Activated naive CD8-positive, alpha-beta T cell treated with anti-CD3 and anti-CD28 coated beads, Interleukin-2, amount 50 U/mL, for 16 hours (primary cell): ENCODE data around the gene TSPAN13.

Experiments used
- DNase-seq: peaks from one replicate; pipeline ENCODE4 v3.0.0-alpha.2; 2020; ENCODE audit warnings: low read depth, low spot score

TSPAN13 gene

DNA sequence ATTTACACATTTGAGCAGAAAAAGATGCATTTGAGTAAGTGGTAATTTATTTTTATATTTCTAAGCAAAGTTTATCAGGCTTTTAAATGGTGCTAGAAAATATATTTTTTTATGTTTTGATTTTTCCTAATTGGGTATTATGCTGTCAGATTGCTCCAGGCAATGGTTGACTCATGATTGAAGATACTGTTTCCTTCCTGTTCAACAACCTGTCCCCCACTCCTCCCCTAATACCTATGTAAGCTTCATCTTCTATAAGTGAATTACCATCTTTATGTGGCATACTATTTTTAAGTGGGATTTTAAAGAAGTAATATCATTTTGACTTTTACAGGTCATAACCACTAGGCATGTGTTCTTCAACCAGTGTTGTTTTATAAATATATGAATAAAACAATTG, 21.4 kb downstream of the TSPAN13 start:
- DNase-seq, result no peak

- DNase-seq, result no peak
Measured at GRCh38 chr7:16776053-16776452, 22.5 kb downstream of the TSPAN13 start.

DNA sequence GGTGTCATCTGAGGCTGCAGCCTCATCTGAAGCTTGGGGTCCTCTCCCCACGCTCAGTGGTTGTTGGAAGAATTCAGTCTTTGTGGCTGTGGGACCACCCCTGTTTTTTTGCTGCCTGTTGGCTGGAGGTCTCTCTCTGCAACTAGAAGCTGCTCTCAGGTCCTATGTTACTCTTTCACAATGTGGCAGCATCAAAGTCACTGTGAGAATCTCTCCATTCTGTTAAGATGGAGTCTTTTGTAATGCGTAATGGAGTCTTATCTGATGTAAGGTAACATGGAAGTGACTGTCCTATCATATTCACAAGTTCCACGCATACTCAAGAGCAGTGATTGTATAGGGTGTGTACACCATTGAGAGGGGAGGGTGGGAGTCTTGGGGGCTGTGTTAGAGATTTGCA, 24.9 kb downstream of the TSPAN13 start:
- DNase-seq, result no peak

DNA sequence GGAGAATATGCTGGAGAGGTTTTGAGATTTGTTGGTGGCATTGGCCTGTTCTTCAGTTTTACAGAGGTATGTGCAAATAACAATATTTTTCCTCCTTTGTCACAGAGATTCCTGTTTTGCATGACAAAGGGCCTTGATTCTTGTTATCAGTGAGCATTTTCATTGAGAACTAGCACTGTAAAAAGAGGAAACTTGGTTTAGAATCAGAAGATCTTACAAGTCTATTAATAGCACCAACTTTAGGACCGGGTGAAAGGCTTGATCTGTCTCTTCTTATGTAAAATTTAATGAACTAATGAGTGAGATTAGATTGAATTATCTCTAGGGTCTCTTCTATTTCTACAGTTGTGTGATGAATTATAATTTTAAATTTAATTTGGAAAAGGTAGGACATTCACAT, 25.5 kb downstream of the TSPAN13 start:
- DNase-seq, result no peak

- no peak for DNase-seq
Measured at GRCh38 chr7:16780596-16780995, 27.0 kb downstream of the TSPAN13 start.

- DNase-seq, result no peak
Measured at GRCh38 chr7:16785321-16785720, 31.8 kb downstream of the TSPAN13 start.

- no peak for DNase-seq
Measured at GRCh38 chr7:16785846-16786245, 32.3 kb downstream of the TSPAN13 start.

GRCh38 chr7:16786257-16786656, 32.7 kb downstream of the TSPAN13 start:
- DNase-seq, result no peak

DNA sequence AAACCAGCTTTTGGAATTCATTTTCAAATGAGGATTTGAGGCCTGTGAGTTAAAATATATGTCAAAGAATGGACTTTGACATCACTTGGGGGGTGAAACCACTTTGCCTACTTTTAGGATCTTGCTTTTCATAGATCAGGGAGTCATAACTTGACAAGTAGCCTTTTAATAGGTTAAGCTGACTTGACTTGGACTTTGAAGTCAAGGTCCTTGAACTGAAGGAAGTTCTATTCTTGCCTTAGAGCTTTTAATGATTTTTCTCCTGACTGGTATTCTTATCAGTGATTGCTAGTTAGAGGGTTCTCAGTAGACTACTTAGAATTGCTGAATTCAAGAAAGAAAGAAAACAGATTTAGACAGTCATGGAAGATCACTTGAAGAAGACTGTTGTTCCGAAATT, 33.6 kb downstream of the TSPAN13 start:
- DNase-seq, result no peak

- no peak for DNase-seq
Measured at GRCh38 chr7:16791071-16791470, 37.5 kb downstream of the TSPAN13 start.

GRCh38 chr7:16791905-16792698, 38.5 kb downstream of the TSPAN13 start:
- no peak for DNase-seq

DNA sequence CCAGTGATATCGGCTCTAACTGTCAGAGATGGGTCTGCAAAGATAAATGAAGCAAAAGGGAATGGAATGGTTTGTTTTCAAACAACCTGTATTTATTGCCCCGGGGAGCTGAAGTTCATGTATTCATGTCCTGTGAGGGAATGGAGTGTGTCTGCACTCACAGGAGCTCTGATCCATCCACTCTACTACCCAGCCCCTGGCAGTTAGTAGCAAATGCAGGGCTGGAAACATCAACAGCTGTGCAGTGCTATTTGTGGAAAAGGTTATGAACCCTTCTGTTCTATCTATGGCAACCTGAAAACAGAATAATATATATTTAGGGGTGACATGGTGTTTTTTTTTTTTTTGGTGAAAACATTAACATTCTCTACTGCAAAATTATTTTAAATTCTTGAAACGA, 41.4 kb downstream of the TSPAN13 start:
- DNase-seq, result no peak

- DNase-seq, result no peak
Measured at GRCh38 chr7:16795624-16796023, 42.1 kb downstream of the TSPAN13 start.

DNA sequence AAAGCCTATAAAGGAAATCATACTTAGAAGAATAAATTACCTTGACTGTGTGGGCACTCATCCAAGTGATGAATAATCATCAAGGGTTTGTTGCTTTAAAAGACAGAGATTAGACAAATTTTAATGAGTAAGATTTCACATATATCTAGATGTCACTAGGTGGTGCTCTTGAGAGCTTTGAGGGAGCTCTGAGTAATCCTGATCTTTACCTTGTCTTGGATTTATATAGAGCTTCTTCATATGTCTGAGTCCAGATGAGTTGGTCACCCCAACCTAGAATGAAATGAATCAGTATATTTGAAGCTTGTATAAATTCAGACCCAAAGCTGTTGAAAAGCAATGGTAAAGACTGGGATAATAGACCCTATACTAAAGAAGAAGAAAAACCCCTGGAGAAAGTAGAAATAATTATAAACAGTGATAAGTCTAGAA, 47.6 kb downstream of the TSPAN13 start:
- no peak for DNase-seq

GRCh38 chr7:16801579-16801978, 48.0 kb downstream of the TSPAN13 start:
- DNase-seq, result no peak

GRCh38 chr7:16803125-16803524, 49.6 kb downstream of the TSPAN13 start:
- DNase-seq, result no peak

DNA sequence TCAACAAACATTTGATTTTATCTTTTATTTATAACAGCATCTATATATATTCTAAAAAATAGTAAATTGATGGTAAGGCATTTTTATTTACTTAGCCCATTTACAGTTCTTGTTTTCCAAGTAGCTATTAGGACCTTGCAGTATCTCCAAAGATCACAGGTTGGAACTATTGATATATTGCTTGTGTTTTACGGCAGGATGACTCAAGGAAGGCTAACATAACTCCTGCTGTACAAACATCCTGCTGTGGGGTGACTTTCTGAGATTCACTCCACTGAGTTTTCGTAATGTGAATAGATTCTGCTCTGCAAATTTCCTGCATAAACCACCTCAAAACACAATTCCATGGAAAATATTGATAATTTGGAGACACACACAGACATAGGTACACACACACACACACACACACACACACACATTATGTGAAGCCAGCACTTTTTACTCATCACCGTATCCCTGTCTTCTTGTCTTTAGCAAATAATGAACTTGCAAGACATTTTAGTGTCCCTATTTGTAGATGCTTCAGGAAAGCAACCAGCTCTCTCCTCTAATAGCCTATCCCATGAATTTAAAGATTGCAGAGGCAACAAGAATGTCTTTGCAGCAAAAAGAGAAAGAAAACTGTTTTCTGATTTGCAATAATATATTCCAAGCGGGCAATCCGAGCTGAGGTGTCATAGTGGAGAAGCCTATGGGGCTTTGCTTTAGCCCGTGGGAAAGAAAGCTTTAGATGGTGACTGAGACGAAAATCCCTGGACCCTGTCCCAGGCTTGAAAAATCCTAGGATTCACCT, 50.5 kb downstream of the TSPAN13 start:
- no peak for DNase-seq

DNA sequence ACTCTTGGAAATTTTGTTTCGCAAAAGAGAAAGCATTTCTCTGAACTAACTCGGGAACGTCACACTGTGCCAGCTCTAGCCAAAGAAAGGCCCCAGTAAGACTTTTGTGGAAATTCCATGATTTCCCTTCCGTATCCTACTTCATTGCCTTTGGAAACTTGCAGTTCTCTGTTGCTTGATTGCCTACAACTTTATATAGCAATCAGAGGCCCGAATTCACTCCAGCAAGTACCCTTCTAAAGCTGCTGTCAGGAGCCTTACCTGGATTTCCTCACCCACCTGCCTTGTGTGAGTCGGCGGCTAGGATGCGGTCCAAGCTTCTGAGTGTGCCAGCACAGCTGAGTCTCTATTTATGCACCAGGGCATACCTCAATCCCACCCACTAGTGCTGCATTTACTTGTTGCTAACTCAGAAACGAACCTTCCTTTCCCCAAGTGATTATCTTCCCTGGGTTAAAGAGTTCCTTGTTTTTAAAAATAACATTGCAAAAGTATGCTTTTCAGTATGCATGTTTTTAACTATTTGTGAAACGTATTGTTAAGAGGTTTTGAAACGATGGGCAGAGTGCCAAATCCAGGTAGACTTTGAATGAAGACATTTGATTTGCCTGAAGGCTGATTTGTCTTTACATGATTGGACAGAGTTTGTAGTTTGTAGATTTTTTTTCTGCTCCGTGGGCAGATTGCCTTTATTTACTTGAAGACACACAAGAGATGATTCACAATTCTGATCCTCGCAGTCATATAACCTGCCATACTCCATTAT, 51.3 kb downstream of the TSPAN13 start, which contains the start of gene AGR2:
Gene AGR2 (minus strand): TSS at position 326 of the 766 bp plus-strand sequence. CDS start 3,203 bp downstream, outside the sequence.
- DNase-seq, result no peak

DNA sequence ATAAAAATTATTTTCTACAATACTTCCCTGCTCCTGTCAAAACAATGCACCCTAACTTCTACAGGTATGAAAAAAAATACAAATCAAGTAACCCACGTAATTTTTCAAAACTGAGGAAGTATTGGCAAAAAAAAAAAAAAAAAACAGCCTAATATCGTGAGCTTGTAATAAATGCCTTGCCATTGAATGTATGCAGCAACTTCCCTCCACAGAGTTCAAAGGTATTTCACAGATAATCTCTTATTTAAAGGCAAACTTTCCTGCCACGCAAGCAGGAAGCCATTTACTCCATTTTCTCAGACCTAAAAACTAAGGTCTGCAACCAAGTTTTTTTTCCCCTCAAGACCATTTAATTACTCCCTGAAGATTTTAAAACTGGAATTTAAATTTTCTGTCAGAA, 51.9 kb downstream of the TSPAN13 start:
- DNase-seq, result no peak

DNA sequence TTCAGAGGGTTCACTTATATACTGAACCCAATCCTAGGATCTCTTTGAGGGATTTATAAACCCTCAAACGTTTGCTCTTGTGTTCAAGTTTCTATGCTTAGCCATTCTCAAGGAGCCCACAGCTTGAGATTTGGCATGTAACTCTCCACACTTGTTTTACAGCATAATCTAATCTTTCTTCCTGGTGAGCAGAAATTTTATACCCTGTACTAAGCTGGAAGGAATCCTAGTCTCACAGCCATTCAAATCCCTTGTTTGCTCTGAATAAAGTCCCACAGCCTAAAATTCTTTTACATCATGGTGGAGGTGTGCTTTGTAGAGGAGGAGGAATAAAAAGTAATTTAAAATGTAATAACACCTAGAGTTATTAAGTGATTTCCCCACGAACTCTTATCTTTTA, 56.6 kb downstream of the TSPAN13 start:
- no peak for DNase-seq

DNA sequence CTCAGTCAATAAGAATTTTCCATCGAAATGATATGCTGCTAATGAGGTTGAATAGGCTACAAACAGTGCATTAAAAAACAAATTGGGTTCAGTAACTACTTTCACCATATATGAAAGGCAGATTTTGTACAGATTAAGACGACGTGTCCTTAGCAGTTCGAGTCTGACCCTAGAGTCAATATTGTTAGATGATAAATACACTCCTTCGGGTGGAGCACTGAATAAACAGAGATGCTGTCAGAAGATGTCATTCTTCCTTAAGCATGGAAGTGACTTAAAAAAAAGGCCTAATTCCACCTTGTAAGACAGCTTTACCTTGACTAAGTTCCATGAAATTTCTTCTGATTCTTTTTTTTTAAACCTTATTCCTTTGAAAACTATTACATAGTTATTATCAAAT, 57.0 kb downstream of the TSPAN13 start:
- DNase-seq, result no peak

DNA sequence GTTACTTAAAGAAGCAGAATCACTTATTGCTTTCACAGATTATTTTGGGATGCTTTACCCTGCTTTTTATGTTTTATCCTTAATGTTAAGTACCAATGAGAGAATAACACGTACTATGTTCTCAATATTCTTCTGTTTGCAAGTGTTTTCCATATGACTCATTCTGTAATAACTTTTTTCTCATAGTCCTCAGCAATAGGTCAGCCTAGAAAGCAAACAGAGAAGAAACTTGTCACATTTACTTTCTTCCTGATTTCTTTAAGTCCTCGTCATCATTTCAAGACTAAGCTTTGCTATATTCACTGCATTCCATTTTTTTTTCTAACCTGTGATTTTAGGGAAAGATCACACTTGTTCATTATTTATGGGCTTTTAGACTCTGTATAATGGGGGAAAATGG, 58.0 kb downstream of the TSPAN13 start:
- no peak for DNase-seq
